ENCODE data around the gene NXPH1. TPM values are rescaled to one million over a fixed set of nuclear protein-coding genes. Genes with fewer than 3 reads are reported as not detected.

The NXPH1 gene
- total and polyA plus RNA-seq, 9 of the 15 experiments (the other 6 are each of a cell fraction or from before 2014, with no cell fraction given) = 0.16 TPM; not detected in 8

- TF ChIP-seq TEAD4 (IDR thresholded peaks at IDR 0.05; ENCODE audit: low read length) = peak; percentile 91
- TF ChIP-seq TEAD4 (CRISPR knock-in tag; IDR thresholded peaks at IDR 0.05; ENCODE audit: borderline replicate concordance) = no peak
- no peak for TF ChIP-seq ZNF395 (CRISPR knock-in tag; IDR thresholded peaks at IDR 0.05)
- TF ChIP-seq CCNT2 (IDR thresholded peaks at IDR 0.05; ENCODE audit: borderline replicate concordance, extremely low read depth, insufficient read length, low read depth, low read length) = no peak
- no peak for TF ChIP-seq ZFX (CRISPR knock-in tag; IDR thresholded peaks at IDR 0.05)
- TF ChIP-seq CBX3 (IDR thresholded peaks at IDR 0.05; ENCODE audit: borderline replicate concordance in 1 of 2, low read length in 2 of 2) = peak in 1 of 2 experiments; percentile 69; a peak in 2 of 3 replicates
- TF ChIP-seq ARHGAP35 (IDR thresholded peaks at IDR 0.05; ENCODE audit: partially characterized antibody) = no peak
- TF ChIP-seq PKNOX1 (IDR thresholded peaks at IDR 0.05) = peak; percentile 43; the same call in 1 of the 2 replicates
- no peak for TF ChIP-seq FOXA1 (IDR thresholded peaks at IDR 0.05; ENCODE audit: borderline replicate concordance)
- TF ChIP-seq DACH1 (IDR thresholded peaks at IDR 0.05; ENCODE audit: partially characterized antibody) = peak; percentile 39
- TF ChIP-seq POLR2AphosphoS5 (IDR thresholded peaks at IDR 0.05; ENCODE audit: control insufficient read depth, insufficient read depth, low read depth, low read length) = peak; percentile 91
- no peak for TF ChIP-seq RB1 (IDR thresholded peaks at IDR 0.05; ENCODE audit: low read depth)
- no peak for TF ChIP-seq RBM25 (IDR thresholded peaks at IDR 0.05; ENCODE audit: low read depth, low read length, severe bottlenecking)
- TF ChIP-seq TCFL5 (CRISPR knock-in tag; conservative IDR thresholded peaks at IDR 0.05) = no peak
- no peak for TF ChIP-seq GMEB1 (CRISPR knock-in tag; IDR thresholded peaks at IDR 0.05)
- no peak for TF ChIP-seq IRF1 (CRISPR knock-in tag; IDR thresholded peaks at IDR 0.05; ENCODE audit: borderline replicate concordance)
- TF ChIP-seq ZNF408 (CRISPR knock-in tag; IDR thresholded peaks at IDR 0.05; ENCODE audit: low read depth) = no peak
- TF ChIP-seq ZNF324 (CRISPR knock-in tag; IDR thresholded peaks at IDR 0.05) = no peak
- no peak for TF ChIP-seq ZC3H4 (CRISPR knock-in tag; IDR thresholded peaks at IDR 0.05; ENCODE audit: borderline replicate concordance)
- TF ChIP-seq NR3C1 (CRISPR knock-in tag; IDR thresholded peaks at IDR 0.05) = no peak
- TF ChIP-seq TSHZ1 (CRISPR knock-in tag; IDR thresholded peaks at IDR 0.05) = no peak
Observed at GRCh38 chr7:8762803-8763202, 329.4 kb downstream of the NXPH1 start (continued).
